Ecto neural progenitor cell (in vitro differentiated cells): Measurements from ENCODE around the gene TNIK.

Experiments
- DNase-seq: peaks from one replicate; pipeline ENCODE4 v3.0.0-alpha.2; 2018; ENCODE audit warnings: low spot score

The TNIK gene

GRCh38 chr3:171038342-171038741, 421.9 kb downstream of the TNIK start:
- DNase-seq, result no peak

- DNase-seq, result no peak
Observed at GRCh38 chr3:171028779-171029232, 431.4 kb downstream of the TNIK start.

GRCh38 chr3:171028025-171028778, 432.0 kb downstream of the TNIK start:
- DNase-seq, result peak; percentile 58

- no peak for DNase-seq
Observed at GRCh38 chr3:171026597-171027293, 433.5 kb downstream of the TNIK start, which contains the start of gene SLC2A2. Gene SLC2A2, minus strand, starts transcription at chr3:171026720. Its CDS starts 50 bp downstream, at chr3:171026670.

DNA sequence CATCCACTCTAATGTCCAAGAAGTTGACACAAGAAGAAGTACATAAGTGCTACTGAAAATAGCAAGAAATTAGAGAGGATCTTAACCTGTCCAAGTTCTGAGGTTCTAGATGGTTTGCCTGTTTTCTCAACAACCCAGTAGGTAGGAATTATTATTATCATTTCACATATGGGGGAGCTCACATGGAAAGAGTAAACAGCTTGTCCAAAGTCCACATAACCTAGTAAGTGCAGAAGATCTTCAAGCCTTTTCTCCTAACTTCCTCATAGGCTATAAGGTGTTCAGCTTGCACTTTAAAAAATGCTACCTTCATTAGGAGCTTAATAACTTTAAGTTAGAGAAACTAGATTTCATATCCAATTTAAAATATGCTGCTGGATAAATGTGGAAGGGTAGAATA, 436.6 kb downstream of the TNIK start:
- DNase-seq, result no peak

DNA sequence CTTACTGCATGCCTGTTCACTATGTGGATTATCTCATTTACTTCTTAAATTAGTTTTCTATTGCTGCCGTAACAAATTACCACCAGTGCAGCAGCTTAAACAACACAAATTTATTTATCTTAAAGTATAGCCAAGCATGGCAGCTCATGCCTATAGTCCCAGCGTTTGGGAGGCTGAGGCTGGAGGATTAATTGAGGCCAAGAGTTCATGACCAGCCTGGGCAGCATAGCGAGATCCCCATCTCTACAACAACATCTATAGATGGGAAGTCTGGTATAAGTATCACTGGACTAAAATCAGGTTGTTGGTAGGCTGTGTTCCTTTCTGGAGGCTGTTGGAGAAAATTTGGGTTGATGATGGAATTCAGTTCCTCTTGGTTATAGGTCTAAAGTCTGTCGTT, 438.8 kb downstream of the TNIK start:
- no peak for DNase-seq

DNA sequence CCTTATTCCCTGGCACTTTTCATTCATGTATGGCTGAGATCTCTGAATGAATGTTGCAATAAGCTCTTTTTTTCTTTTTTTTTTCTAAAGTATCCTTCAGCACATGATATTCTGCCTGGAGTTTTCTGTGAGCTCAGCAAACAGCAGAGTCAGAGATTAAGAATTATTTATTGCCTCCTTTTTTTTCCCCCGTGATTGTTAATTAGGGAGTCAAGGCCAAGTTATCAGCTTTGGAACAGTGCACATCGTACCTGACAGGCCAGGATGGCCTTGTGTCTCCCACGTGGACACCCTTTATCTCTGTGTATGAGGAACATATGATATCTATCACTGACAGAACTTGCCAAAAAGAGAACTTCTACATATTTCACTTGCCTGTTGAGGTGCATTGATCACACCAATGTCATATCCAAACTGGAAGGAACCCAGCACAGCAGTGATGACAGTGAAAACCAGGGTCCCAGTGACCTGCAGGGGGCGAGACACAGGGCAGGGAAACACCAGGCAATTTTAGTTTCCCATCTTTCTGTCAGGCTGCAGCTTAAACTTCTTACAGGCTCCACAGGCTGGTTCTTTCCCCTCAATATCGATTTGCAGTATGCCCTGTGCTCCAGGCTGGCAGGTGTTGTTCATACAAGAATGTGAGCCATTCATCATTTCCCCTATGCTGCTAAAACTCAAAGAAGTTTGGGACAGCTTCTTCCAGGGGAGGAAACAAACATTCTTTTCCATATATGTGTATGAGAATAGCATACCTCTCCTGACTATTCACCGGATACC, 441.9 kb downstream of the TNIK start:
- no peak for DNase-seq

GRCh38 chr3:171013822-171014748, 446.1 kb downstream of the TNIK start:
- no peak for DNase-seq

- DNase-seq, result no peak
Observed at GRCh38 chr3:171011873-171012336, 448.3 kb downstream of the TNIK start.
